GM12801 (cell line): ENCODE measurements around the gene PRDM16.

Experiments used
- CTCF ChIP-seq: IDR thresholded peaks from one replicate; pipeline ENCODE4 v1.5.1; 2011; ENCODE audit warnings: control low read depth; ENCODE audit not compliant: insufficient read length; ENCODE audit errors: extremely low read depth

Gene PRDM16

DNA sequence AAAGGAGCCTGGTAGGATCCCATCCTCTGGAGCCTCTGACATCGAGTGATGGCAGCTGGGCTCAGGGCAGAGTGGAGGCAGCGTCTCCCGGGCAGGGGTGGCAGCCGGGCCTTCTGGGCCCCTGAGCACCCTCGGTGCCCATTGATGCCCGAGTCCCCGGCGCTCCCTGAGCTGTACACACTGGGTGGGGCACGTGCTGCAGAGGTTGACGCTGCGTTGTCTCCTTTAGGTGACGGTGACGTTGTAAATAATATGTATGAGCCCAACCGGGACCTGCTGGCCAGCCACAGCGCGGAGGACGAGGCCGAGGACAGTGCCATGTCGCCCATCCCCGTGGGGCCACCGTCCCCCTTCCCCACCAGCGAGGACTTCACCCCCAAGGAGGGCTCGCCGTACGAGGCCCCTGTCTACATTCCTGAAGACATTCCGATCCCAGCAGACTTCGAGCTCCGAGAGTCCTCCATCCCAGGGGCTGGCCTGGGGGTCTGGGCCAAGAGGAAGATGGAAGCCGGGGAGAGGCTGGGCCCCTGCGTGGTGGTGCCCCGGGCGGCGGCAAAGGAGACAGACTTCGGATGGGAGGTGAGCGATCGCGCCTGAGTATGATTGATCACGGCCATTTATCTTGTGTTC, 117.0 kb downstream of the PRDM16 start:
- TF ChIP-seq CTCF = no peak

DNA sequence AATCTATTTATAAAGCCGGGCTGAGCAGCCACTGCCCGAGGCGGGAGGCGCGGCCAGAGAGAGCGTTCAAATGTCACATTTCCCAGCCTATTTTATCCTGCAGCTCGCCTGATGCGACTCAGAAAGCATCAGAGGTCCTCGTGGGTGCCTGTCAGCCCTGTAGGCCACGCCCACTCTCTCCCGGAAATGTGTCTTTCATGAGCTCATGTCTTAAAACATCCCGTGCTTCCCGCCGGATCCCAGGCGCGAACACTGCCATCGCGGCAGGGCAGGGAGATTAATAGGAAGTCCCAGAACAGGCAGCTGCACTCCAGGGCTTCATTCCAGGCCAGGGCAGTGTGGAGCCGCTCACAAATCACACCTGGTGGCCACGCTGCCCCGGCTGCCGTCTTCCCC, 117.5 kb downstream of the PRDM16 start:
- no peak for TF ChIP-seq CTCF

DNA sequence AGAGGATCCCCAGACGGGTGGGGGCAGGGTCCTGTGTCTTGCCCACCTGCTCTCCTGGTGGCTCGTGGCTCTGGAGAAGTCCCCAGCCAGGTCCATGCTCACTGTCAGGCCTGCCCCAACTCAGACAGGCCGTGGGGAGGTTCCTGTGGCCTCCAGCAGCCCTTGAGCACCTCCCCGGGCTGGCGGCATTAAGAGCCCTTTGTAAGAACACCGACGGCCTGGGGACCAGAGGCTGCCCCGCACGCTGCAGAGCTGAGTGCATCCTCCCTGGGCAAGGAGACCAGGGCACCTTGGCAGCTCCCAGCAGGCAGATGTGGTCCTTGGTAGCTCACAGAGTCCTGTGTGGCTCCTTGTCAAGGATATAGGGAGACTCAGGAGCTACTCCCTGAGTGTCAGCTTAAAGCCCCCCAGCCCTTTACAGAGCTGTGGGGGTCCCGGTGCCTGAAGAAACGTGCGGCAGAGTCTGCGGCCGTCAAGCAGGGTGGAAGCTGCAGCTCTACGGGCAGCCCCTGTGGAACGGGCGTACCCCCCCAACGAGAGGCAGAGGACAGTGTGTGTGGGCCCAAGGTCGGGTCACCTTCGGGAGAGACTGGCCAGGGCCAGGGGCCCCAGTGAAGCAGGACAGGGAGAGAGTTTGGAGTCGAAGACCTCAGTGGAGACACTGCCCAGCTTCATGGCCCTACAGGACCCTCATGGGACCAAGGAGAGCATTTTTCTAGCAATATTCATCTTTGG, 118.6 kb downstream of the PRDM16 start:
- no peak for TF ChIP-seq CTCF

- TF ChIP-seq CTCF = no peak
Observed at GRCh38 chr1:3188150-3188971, 119.4 kb downstream of the PRDM16 start.

DNA sequence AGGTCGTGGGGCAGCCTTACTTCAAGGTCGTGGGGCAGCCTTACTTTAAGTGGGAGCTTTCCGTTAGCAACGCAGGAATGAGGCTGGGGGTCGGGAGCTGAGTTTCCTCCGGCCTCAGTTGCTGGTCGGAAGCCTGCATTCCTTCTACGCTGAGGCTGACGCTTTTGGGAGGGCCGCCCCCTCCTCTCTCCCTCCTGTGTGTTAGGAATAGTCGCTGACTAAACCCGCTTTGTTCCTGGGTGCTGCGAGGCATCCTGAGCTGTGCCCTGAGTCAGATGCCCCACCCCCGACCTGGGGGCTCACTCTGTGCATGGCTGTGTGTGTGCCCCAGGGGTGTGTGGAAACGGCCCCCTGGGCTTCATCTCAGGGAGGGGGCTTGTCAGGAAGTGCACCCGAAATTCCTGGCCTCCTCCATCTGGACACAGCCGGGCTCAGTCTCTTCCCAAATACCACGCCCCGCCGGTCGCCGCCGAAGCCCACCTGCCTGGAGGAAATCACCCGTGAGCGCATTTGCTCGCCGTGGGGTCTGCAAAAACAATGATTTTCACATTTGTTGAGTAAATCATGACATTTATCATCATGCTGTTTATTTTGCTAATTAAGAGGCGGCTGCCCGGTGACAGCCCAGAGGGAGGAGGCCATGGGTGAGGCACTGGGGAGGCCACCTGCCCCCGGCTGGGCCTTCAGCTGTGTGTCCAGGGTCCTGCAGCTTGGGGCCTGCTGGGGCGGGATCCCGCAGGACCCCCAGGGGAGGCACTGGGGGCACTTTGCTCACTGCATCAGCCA, 121.4 kb downstream of the PRDM16 start:
- no peak for TF ChIP-seq CTCF

DNA sequence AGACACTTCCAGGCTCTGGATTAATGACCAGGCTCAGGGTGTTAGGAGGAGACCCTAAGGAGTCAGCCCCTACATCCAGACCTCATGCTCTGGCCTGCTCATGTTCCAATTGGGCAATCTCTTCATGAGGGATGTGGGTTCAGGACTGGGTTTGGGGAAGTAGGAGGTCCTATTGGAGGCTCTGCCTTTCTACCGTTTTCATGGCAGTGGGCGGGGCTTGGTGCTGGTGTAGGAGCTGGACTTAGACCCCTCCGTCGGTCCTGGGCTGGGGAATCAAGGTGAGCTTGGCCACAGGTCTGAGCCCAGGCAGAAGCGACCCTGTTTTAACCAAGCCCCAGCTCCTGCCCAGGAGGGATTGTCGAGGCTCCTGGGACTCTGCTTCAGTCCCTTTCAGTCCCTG, 123.4 kb downstream of the PRDM16 start:
- no peak for TF ChIP-seq CTCF

- no peak for TF ChIP-seq CTCF
Observed at GRCh38 chr1:3192825-3193224, 123.8 kb downstream of the PRDM16 start.
